Measurements from ENCODE around the gene LTK.

LTK gene

DNA sequence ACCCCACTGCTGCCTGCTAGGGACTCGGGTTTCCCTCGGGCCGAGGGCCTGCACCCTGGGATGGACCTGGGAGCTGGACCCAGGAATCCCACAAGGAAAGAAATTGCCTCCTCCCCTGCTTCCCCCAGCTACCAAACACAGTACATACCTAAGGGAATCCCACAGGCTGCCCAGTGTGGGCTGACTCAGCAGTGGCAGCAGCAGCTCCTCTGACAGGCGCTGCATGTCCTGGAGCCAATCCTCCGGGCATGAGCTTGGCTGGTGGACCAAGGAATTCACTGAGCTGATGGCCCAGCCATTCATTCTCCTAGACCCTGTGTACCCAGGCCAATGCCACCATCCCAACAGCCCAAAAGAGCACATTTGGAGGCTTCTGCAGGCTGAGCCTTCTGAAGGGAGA is 9.5 kb upstream of the LTK start:
- no peak for DNase-seq

DNA sequence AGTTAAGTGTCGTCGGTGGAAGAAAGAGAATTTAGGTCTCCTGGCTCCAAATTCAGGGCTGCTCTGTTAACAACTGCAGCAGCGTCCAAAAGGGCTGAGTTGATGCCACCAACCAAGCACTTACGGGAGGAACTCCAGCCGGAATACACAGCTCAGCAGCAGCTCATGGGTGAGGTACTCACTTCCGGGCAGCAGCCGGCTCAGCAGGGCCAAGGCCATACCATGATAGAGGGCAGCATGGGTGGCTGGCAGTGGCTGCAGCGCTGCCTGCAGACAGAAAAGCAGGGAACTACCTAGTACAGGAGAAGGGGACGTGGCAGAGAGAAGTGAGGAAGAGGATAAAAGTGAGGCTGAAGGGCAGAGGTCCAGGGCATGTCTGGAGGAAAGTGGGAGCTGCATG is 8.0 kb upstream of the LTK start:
- DNase-seq: no peak

DNA sequence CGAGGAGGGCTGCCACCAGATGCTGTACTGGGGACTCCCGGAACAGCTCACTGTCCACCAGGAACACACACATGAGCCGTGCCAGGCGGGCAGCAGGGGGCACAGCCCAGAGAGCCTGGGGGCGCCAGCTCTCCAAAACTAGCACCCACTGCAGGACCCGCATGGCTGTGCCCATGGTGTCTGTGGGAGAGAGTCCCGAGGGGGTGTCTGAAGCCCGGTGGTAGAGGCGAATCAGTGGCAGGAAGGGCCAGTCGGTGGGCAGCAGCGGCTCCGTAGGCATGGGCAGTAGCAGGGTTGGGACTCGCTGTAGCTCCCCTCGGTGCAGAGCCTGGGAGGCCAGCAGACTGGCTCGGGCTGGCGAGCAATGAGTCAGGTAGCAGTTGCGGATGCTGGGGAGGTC is 7.0 kb upstream of the LTK start:
- no peak for DNase-seq

DNA sequence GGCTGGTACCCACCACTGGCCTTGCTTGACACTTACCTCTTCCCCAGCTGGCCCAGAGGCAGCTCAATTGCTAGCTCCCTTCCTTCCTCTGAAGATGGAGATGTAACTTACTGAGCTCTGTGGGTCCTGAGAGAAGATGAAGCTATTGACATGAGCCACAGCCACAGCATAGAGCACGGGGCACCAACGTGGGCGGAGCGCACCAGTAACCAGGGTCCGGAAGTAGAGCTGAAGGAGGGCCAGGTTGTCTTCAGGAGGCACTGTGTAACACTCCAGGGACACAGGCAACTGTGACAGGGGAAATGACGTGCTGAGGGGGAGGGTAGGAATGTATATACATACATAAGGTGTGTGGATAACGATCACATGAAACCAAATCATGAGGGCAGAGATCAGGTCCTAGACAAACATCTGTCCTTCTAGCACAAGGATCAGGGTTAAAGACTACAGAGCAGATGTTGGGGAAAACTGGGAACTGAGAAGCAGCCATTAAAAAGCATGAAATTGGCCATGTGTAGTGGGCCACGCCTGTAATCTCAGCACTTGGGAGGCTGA is 4.3 kb upstream of the LTK start:
- no peak for DNase-seq

DNA sequence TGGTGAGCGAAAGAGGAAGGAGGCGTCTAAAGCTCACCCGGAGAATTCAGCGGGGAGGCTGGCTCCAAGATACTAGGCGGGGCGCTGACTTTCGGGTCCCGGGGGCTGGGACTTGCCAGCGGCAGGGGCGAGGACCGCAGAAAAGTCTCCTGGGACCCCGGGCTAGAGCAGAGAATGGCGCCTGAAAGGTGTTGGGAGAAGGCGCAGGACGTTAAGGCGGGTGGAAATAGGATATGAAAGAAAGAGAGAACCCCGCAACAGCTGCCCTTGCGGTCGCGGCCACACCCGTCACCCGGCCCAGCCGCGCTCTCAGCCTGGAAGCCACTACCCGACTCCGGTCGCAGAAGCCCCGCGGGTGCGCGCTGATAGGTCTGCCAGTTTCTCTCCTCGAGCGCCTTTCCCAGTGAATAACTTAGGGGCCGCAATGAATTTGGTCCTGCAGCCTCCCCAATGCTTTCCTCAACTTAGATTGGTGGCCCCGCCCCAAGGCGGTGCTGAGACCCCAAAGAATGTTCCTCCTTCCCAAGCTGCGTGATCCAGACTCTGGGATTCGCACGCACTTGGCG is 604 bp downstream of the LTK start:
- no peak for DNase-seq

DNA sequence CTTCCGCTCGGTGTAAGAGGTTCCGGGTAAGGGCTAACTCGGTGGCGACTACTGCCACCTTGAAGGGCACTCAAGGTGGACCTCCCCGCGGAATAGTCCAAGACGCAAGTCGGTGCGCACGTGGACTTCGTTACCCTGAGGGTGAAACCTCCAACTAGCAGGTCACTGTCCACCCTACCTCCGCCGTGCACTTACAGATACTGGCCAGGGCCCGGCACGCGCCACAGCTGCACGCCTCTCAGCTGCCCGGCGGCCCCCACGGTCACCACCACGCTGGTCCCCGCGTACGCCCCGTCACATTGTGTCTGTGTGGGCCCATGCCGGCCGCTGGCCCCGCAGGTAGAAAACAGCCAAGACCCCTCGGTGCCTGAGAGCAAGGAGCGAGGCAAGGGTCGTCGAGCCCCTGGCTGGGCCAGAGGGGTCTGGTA is 1.1 kb downstream of the LTK start:
- DNase-seq: no peak

DNA sequence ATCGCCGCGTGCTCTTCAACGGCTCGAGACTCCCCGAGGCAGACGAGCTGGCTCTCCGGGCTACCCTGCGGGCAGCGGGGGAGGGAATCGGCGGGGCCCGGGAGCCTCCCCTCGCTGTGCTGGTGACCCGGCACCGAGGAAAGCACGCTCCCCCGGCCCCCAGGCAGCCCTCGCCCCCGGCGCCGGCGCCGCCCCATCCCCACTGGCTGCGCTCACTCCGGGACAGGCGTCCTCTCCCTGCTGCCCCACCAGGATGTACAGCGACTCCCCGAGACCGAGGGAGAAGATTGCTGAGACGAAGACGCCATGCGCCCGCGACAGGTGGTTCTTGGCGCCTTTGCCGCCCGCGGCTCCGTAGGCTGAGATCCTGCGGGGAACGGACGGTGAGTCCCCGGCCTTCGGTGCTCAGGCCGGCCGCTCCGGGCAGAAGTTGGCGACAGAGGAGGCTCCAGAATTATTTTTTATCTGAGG is 1.7 kb downstream of the LTK start:
- DNase-seq: no peak

DNA sequence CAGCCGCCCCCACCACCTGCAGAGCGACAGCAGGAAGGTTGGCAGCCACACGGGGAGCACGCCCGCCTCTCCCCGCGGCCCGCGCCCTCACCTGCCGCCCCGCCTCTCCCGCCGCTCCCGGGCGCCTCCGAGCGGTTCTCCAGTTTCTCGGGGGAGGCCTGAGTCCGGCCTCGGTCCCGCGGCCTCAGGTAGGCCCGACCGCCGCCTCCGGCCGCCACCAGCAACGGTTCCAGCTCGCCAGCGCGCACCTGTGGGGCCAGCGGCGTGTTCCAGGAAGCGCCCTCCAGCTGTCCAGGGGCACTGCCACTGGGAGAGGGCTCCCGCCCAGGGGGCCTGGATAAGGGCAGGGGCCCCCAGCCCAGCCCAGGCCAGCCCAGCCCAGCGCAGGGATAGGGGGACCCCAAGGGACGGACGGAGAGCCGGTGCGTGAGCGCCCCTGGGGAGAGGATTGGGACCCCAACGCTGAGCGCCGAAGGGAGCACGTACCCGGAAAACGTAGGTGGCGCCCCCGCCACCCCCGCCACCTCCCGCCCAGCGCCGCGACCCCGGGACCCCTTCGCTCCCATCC is 2.2 kb downstream of the LTK start:
- no peak for DNase-seq

DNA sequence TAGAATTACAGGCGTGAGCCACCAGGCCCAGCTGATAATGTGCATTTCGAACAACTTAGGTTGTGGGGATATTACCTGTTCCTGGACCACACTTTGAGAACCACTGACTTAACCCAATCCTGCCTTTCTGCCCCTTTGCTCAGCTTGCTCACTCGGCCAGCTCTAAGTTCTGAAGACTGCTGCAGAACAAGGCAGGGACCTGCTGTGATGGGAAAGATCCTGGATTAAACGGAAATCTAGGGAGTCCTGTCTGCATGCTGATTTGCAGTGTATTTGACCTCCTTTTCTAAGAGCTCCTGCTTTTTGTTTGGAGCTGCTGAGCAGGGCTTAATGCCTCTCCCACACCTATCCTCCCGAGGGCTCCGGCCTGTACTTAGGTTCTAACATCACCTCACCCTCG is 2.9 kb downstream of the LTK start:
- DNase-seq: no peak

DNA sequence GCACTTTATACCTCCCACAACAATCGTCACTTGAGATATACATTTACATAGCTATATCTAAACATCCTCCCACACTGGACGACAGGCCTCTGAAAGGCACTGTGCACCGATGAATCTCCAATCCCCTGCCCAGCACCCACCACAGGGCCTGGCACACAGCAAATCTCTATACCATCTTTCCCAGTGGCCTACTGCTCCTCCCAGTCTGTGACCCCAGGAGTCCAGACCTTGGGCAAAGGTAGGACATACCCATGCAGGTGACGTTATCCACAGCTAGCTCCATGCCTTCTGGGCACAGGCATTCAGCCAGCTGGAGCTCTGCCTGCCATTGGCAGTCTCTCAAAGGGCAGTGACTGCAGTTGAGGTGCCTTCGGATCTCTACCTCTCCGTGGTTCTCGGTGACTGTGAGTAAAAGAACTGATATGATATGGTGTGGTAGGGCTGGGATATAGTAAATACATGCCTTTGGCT is 5.8 kb downstream of the LTK start:
- no peak for DNase-seq

DNA sequence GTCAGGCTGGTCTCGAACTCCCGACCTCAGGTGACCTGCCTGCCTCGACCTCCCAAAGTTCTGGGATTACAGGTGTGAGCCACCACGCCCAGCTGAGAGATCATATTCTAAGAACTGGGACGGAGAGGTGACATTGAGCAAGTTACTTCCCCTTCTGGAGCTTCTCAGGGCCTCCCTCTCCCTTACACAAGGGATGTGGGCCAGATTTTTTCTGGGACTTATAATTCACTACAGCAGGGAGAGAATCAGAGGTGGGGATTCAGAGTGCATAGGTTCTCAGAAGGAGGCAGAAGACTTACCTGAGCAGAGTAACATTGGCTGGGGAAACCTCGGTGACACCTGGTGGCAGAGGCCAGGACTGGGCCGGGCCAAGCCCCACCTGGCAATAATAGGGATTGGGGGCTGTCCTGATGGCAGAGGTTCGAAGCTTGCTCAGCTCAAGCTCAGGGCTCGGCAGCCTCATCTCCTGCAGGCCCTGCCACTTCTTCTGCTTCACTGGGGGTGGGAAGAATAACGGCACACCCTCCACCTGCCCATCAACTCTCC is 6.8 kb downstream of the LTK start:
- no peak for DNase-seq

DNA sequence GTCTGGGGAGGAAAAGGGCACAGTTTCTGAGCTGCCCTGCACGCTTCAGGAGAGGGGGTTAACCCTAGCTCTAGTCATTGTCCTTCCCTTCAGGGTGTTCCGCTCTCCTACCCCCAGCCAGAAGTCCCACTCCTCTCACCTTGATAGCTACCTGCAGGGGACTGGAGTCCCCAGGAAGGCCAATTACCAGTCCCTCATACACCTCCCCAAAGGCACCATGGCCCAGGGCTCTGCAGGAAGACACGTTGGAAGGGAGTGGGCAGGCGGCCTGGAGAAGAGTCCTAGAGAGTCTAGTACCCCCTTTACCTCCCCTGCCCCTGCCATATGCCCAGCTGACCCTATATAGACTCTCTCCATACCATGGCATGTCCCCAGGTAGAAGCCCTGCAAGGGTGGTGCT is 7.9 kb downstream of the LTK start:
- no peak for DNase-seq

DNA sequence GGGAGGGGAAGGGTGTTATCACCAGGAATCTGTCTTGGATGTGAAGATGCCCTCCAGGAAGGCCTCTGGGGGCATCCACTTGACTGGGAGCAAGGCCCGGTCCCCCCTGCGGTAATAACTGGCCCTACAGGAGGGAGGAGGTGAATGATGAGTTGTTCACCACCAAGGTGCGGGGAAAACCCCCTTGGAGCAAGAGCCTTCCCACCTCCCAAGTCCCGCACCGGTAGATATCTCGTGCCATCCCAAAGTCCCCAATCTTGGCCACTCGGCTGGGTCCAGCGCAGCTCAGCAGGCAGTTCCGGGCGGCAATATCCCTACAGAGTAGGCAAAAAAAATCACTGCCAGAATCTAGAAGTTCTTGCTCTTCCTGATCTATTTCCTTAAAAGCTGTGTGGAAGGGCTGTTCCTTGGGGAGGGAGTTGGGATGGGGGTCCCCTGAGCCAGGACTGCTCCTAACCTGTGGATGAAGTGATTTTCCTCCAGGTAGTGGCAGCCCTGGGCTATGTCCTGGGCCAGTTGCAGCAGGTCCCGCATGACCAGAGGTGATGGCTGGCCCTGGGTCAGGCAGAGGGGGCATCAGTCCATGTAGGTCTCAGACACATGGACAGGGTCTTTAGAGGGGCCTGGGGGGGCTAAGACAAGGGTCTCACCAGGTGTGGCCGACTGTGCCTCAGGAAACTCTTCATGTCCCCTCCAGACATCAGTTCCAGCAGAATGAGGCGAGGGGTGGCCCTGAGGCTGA is 8.7 kb downstream of the LTK start:
- DNase-seq: no peak

DNA sequence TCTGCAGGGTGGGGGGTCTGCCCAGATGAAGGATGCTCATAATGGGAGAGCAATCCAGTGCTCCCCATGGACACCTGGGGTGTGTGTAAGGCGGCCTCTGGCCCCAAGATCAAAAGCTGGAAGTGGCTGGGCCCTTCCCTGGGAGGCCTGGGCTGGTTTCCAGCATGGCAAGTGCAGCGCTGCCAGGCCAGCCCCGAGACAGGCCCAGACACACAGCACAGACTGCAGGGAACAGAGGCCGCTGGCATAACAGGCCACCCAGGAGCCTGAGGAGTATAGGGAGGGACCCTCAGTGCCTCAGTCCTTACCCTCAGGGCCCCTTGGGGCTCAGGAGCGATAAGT is 10.0 kb downstream of the LTK start:
- DNase-seq: no peak

DNA sequence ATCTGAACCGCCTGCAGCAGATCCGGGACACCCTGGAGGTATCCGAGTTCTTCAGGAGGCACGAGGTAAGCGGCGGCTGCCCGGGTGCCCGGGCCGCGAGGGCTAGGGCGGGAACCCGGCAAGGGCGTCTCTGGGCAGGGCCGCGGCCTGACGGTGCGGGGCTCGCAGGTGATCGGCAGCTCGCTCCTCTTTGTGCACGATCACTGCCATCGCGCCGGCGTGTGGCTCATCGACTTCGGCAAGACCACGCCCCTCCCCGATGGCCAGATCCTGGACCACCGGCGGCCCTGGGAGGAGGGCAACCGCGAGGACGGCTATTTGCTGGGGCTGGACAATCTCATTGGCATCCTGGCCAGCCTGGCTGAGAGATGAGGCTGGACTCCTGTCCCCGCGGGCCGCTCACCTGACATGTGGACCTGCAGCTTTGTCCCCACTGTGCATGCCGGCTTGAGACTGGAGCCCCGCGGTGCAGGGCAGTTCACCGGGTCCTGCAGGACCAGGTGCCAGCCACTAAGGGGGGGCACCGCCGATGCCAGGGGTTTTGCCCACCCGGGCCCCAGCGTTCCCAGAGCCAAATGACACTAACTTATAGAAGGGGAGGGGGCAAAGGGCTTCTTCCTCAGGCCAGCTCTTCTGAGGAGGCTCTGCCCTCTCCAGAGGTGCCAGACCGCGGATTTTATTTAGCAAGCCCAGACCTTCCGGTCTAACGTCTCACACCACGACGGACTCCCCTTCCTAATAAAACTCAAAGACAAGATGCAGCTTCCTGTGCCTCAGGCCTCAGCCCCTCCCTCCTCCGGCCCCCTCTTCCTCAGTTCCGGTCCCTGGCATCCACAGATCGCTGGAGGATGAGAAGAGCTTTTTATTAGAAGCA is 10.6 kb downstream of the LTK start:
- no peak for DNase-seq

DNA sequence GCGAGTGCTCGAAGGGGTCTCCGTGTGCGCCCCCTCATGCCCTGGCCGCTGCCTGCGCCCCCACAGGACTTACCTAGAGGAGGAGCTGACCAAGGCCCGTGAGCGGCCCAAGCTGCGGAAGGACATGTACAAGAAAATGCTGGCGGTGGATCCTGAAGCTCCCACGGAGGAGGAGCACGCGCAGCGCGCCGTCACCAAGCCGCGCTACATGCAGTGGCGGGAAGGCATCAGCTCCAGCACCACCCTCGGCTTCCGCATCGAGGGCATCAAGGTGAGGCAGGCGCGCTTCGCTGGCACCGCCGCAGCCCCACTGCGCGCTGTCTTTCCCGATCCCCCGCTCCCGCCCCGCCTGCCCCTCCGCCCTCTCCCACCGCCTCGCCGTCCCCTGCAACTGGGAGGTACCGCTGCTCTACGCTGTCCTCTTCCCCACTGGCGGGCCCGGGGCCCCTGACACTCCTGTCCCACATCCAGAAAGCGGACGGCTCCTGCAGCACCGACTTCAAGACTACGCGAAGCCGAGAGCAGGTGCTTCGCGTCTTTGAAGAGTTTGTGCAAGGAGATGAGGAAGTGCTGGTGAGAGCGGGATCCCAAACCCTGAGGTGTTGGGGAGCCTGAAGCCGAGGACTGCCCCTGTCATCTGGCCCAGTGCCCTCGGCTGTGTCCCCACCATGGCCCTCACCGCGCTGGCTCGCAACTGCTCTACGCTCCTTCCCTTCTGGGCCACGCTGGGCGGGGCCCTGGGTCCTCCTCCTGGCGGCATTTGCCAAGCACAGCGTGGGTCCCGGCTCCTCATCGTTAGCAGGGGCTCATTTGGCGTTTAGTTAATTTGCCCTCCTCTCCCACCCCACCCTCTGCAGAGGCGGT is 11.5 kb downstream of the LTK start:
- DNase-seq: no peak

DNA sequence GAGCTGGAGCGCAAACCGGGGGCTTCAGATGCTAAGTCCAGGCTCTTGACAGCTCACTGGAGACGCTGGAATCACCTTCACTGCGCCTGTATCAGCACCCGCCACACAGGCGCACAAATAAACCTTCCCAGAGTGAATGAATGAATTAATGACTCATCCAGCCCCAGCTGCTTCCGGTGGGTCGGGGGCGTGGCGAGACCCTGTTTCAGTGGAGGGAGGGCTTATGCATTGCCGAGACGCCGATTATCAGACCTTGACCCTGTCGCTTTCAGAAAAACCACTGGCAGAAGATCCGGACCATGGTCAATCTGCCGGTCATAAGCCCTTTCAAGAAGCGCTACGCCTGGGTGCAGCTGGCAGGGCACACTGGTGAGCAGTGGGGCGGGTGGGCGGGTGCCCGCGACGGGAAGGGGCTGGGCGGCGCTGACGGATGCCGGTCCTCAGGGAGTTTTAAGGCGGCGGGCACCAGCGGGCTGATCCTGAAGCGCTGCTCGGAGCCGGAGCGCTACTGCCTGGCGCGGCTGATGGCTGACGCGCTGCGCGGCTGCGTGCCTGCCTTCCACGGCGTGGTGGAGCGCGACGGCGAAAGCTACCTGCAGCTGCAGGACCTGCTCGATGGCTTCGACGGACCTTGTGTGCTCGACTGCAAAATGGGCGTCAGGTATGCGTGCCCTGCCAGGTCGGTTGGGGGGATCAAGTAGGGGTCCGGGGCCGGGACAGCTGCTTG is 12.3 kb downstream of the LTK start:
- no peak for DNase-seq

DNA sequence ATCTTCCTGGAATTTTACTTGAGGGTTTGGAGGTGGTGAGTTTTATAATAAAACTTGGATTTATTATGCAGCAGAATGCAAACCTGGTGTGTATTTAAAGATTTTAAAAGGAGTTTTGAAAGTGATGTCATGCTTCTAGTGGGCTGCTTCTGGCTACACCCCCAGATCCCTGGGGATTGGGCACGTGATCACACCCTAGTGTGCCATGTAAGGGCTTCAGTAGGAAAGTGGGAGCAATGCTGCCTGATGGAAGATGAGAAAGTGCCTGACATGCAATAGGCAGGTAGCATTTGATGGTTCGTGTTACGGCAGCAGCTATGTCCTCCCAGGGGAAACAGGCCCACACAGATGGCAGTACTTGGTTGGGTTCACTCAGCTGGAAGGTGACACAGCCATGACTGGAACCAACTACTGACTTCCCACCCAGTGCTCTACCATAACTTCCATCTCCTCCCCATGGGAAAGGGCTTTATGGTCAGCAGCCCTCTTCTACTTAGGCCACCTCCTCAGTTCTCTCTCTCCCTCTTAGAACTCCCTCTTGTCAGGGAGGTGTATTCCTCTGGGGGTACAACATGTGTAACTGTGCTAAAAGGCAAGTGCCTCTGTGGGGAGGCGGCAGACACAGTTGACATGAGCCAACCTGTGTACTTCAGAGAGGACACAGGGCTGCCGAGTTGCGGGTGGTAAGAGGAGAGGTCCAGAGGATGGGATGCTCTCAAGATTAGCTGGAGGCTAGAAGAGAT is 14.3 kb downstream of the LTK start:
- no peak for DNase-seq

DNA sequence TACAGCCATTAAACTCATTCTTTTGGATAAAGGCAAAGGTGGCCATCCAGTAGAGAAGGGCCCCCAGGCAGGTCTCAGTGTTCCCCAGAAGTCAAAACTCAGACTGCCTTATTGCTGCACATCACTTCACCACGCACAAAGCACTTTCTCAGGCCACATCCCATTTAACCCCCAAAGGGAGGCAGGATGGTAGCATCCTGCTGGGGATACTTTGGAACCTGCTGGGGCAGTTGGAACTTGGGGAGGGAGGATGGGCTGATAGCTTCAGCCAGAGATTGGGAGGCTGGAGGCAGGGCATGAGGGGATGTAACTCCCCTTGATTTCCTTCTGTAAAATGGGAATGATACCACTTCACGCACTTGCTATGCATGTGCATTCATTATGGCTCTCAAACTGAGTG is 15.0 kb downstream of the LTK start:
- no peak for DNase-seq

Measured in right forelimb (tissue), 1 donor.